SK-N-SH (cell line): ENCODE measurements around the gene FMO3. TPM values are rescaled to one million over a fixed set of nuclear protein-coding genes. Genes with fewer than 3 reads are reported as not detected.
A peak's percentile ranks its signal among the peaks of the same experiment; 100 is the strongest.

ENCODE experiments used
- CTCF ChIA-PET: fragments of 300-600, 350-600 bp; formaldehyde crosslinking; extraction: SDS; loops from one replicate; lab custom pipeline; 2021; lab: Yijun Ruan, JAX
- POLR2A ChIA-PET: fragments of 350-600 bp; sonication (Branson Sonifier 250); formaldehyde crosslinking; extraction: SDS; loops from one replicate; lab custom pipeline; 2020; ENCODE audit warnings: antibody characterized with exemption, inconsistent platforms; lab: Yijun Ruan, JAX
- DNase-seq: peaks from one replicate; pipeline ENCODE4 v3.0.0; 2012
- H2AFZ ChIP-seq: fragments of 200-600 bp; sonication (generic); 2 replicates; pipeline ENCODE4 v1.8.1; 2016; ENCODE audit warnings: antibody characterized with exemption, mild to moderate bottlenecking, low read depth
- H3F3A ChIP-seq: fragments of 200-600 bp; sonication (generic); replicated peaks from 2 replicates; pipeline ENCODE3; 2016; ENCODE audit warnings: antibody characterized with exemption, mild to moderate bottlenecking; ENCODE audit not compliant: insufficient read depth
- H3K27ac ChIP-seq, 2 experiments: fragments of 200-500 bp in 1 of 2; fragments of 200-600 bp in 1 of 2; sonication (Bioruptor generic) in 1 of 2; sonication (generic), shearing (Covaris generic) in 1 of 2; 2 replicates each; pipeline versions ENCODE4 v1.5.1 to v1.6.1; 2014 to 2016; ENCODE audit warnings: low read depth in 2 of 2, inconsistent platforms in 1 of 2, low read length in 1 of 2, mild to moderate bottlenecking in 1 of 2, mixed read lengths in 1 of 2
- H3K27me3 ChIP-seq: fragments of 200-600 bp; sonication (generic), shearing (Covaris generic); 2 replicates; pipeline ENCODE4 v1.6.1; 2016; ENCODE audit warnings: mixed run types; ENCODE audit not compliant: insufficient read depth
- H3K36me3 ChIP-seq, 2 experiments: fragments of 200-500 bp in 1 of 2; fragments of 200-600 bp in 1 of 2; sonication (Bioruptor generic) in 1 of 2; sonication (generic) in 1 of 2; replicated peaks in 1 of 2; 2 replicates each; pipeline versions ENCODE3 to v1.5.1; 2014 to 2016; ENCODE audit warnings: low read length in 1 of 2, mild to moderate bottlenecking in 1 of 2; ENCODE audit not compliant: insufficient read depth in 2 of 2, control insufficient read depth in 1 of 2
- H3K4me1 ChIP-seq, 2 experiments: fragments of 200-500 bp in 1 of 2; fragments of 200-600 bp in 1 of 2; sonication (Bioruptor generic) in 1 of 2; sonication (generic), shearing (Covaris generic) in 1 of 2; 2 replicates each; pipeline versions ENCODE4 v1.5.1 to v1.6.1; 2014 to 2016; ENCODE audit warnings: low read depth in 1 of 2, low read length in 1 of 2, mixed run types in 1 of 2; ENCODE audit not compliant: insufficient read depth in 2 of 2, control insufficient read depth in 1 of 2
- H3K4me2 ChIP-seq: fragments of 200-600 bp; sonication (generic), shearing (Covaris generic); 2 replicates; pipeline ENCODE4 v1.6.1; 2017; ENCODE audit warnings: mixed run types
- H3K4me3 ChIP-seq, 2 experiments: fragments of 200-500 bp in 1 of 2; fragments of 200-600 bp in 1 of 2; sonication (Bioruptor generic) in 1 of 2; sonication (generic), shearing (Covaris generic) in 1 of 2; 2 replicates each; pipeline versions ENCODE4 v1.5.1 to v1.8.1; 2014 to 2016; ENCODE audit warnings: low read depth in 2 of 2, inconsistent platforms in 1 of 2, low read length in 1 of 2, mild to moderate bottlenecking in 1 of 2, mixed read lengths in 1 of 2, moderate library complexity in 1 of 2
- H3K79me2 ChIP-seq: fragments of 200-600 bp; sonication (generic); 2 replicates; pipeline ENCODE4 v1.8.1; 2017; ENCODE audit warnings: mild to moderate bottlenecking; ENCODE audit not compliant: insufficient read depth
- H3K9ac ChIP-seq: fragments of 200-600 bp; sonication (generic); 2 replicates; pipeline ENCODE4 v1.6.1; 2017; ENCODE audit warnings: mixed run types
- H3K9me2 ChIP-seq: fragments of 200-600 bp; sonication (generic); 2 replicates; pipeline ENCODE4 v1.6.1; 2017; ENCODE audit warnings: mixed run types
- H3K9me3 ChIP-seq: fragments of 200-600 bp; sonication (generic); 2 replicates; pipeline ENCODE4 v1.6.1; 2017; ENCODE audit warnings: mixed run types, mild to moderate bottlenecking, moderate library complexity
- H4K20me1 ChIP-seq: fragments of 200-600 bp; sonication (generic); 2 replicates; pipeline ENCODE4 v1.6.1; 2017; ENCODE audit warnings: mild to moderate bottlenecking, mixed run types; ENCODE audit not compliant: insufficient read depth
- FOXJ3 ChIP-seq: sonication (generic); formaldehyde crosslinking; IDR thresholded peaks from 2 replicates; pipeline ENCODE4 v1.5.1; 2020; ENCODE audit warnings: mild to moderate bottlenecking, missing genetic modification reagents
- GABPA ChIP-seq: IDR thresholded peaks from 2 replicates; pipeline ENCODE4 v1.4.0; 2012; ENCODE audit warnings: low read depth, mild to moderate bottlenecking
- IRF3 ChIP-seq: fragments of 150-350 bp; IDR thresholded peaks from 2 replicates; pipeline ENCODE4 v1.6.1; 2016; ENCODE audit warnings: mild to moderate bottlenecking, low read depth, low read length
- JUND ChIP-seq: IDR thresholded peaks from 2 replicates; pipeline ENCODE4 v1.4.0; 2012
- MAX ChIP-seq: IDR thresholded peaks from 2 replicates; pipeline ENCODE4 v1.4.0; 2012; ENCODE audit warnings: low read depth
- NFIC ChIP-seq: IDR thresholded peaks from 2 replicates; pipeline ENCODE4 v1.4.0; 2012; ENCODE audit warnings: borderline replicate concordance
- NRF1 ChIP-seq: IDR thresholded peaks from 2 replicates; pipeline ENCODE4 v1.6.1; 2012; ENCODE audit warnings: low read depth, mild to moderate bottlenecking, low read length
- RAD21 ChIP-seq: IDR thresholded peaks from 2 replicates; pipeline ENCODE4 v1.6.1; 2012; ENCODE audit warnings: mild to moderate bottlenecking, low read length
- RCOR1 ChIP-seq: fragments of 150-350 bp; IDR thresholded peaks from 2 replicates; pipeline ENCODE4 v1.6.1; 2017; ENCODE audit warnings: antibody characterized with exemption, low read length
- RFX5 ChIP-seq: IDR thresholded peaks from 2 replicates; pipeline ENCODE4 v1.6.1; 2012; ENCODE audit warnings: mild to moderate bottlenecking, improper control_type of control experiment, low read length
- SMC3 ChIP-seq: IDR thresholded peaks from 2 replicates; pipeline ENCODE4 v1.6.1; 2012; ENCODE audit warnings: low read depth, low read length, improper control_type of control experiment
- TAF1 ChIP-seq: IDR thresholded peaks from 2 replicates; pipeline ENCODE4 v1.6.1; 2012; ENCODE audit warnings: low read depth, mild to moderate bottlenecking, low read length, moderate library complexity, borderline replicate concordance
- TCF12 ChIP-seq: IDR thresholded peaks from 2 replicates; pipeline ENCODE4 v1.4.0; 2012
- USF2 ChIP-seq: fragments of 150-350 bp; IDR thresholded peaks from 2 replicates; pipeline ENCODE4 v1.6.1; 2017; ENCODE audit warnings: antibody characterized with exemption, low read length, low read depth, borderline replicate concordance
- YY1 ChIP-seq: IDR thresholded peaks from 2 replicates; pipeline ENCODE4 v1.4.0; 2012; ENCODE audit warnings: low read depth, mild to moderate bottlenecking
- WGBS: methylation state at CpG from one replicate; pipeline ENCODE4 v1.1.6; 2017; ENCODE audit warnings: low lambda C conversion rate; 5-methylcytosine and 5-hydroxymethylcytosine counted together
- polyA plus RNA-seq, 3 experiments: library from polyadenylated mRNA; depleted of rRNA; stranded (reverse); fragments of >200 nt; gene quantifications; 2 replicates each; pipeline ENCODE4 v1.2.3, GENCODE V29; 2012

Gene FMO3
- polyA plus RNA-seq, 1 of the 3 experiments (the other 2 are of a cell fraction) = 0.85 TPM

GRCh38 chr1:171141688-171142415 lies 51.1 kb downstream of the FMO3 start:
- Histone ChIP-seq H3K4me1 (no peaks in the 10 kb centered on the region), H3F3A (no peaks in the 10 kb centered on the region), H3K27me3 (peaks cover 36% of the 10 kb centered on the region; the same call in 1 of the 2 replicates), H3K4me3 (no peak overlapping the region), H2AFZ (no peak overlapping the region), H3K9me2 (no peaks in the 10 kb centered on the region)
- POLR2A ChIA-PET = no interaction called here
- no peak for TF ChIP-seq NRF1
- no peak for TF ChIP-seq RAD21
- TF ChIP-seq GABPA = no peak
- TF ChIP-seq RCOR1 = no peak
- TF ChIP-seq, all 33 proteins: peak for 0
- Histone ChIP-seq H3K36me3 (no peaks in the 10 kb centered on the region), H3K79me2 (no peaks in the 10 kb centered on the region), H3K9me3 (no peaks in the 10 kb centered on the region), H3K27ac (peak overlapping the region in 1 of 2 experiments; percentile 34; a peak in 1 of 4 replicates), H3K4me2 (no peak overlapping the region), H3K9ac (no peak overlapping the region), H4K20me1 (no peaks in the 10 kb centered on the region)
- CTCF ChIA-PET = interaction anchor here (1.2 kb wide), 1 partner anchor 85 kb away, joined by 3 read pairs; no protein-coding TSS in a partner anchor
- WGBS = 3% methylated on average over 6 of the region's 6 CpGs
- no peak for DNase-seq

- H3K4me3 ChIP-seq = no peak overlapping the region
- H3K27ac ChIP-seq = no peak overlapping the region; a peak in 1 of 4 replicates
- H3K4me2 ChIP-seq = no peak overlapping the region
- TF ChIP-seq GABPA (no peak), YY1 (no peak), NRF1 (no peak), FOXJ3 (no peak), RFX5 (no peak), TAF1 (no peak), TCF12 (no peak), JUND (no peak), MAX (no peak), IRF3 (no peak), NFIC (no peak), SMC3 (no peak), USF2 (no peak)
- H3K27me3 ChIP-seq = peaks cover 38% of the 10 kb centered on the region; the same call in 1 of the 2 replicates
- 8% methylated on average over 8 of the region's 8 CpGs for WGBS
- H2AFZ ChIP-seq = no peak overlapping the region
- POLR2A ChIA-PET = no interaction called here
- no peaks in the 10 kb centered on the region for H3K9me2 ChIP-seq
- no peaks in the 10 kb centered on the region for H3K4me1 ChIP-seq
- no peaks in the 10 kb centered on the region for H4K20me1 ChIP-seq
- H3K9ac ChIP-seq = no peak overlapping the region
- CTCF ChIA-PET = interaction anchor here (1.2 kb wide), 1 partner anchor 84 kb away, joined by 3 read pairs; no protein-coding TSS in a partner anchor
- DNase-seq = no peak
- no peaks in the 10 kb centered on the region for H3F3A ChIP-seq
- no peaks in the 10 kb centered on the region for H3K9me3 ChIP-seq
- H3K79me2 ChIP-seq = no peaks in the 10 kb centered on the region
- H3K36me3 ChIP-seq = no peaks in the 10 kb centered on the region
Measured at GRCh38 chr1:171142416-171143385, 52.0 kb downstream of the FMO3 start.
